Endothelial cell of umbilical vein (primary cell): ENCODE data around the gene MYO1B. TPM values are rescaled to one million over a fixed set of nuclear protein-coding genes. Genes with fewer than 3 reads are reported as not detected.
"Not testable (repeated sequence)": the region's sequence is repeated elsewhere in the genome, so short reads cannot be mapped to it uniquely, and the experiment has no call there.

Experiments
- BruUV-seq: library from RNA; stranded (reverse); fragments of 400-500 nt; replicated peaks from 2 replicates; lab custom pipeline; 2021; lab: Mats Ljungman, UMichigan
- CTCF ChIA-PET: fragments of 300-600, 350-600 bp; sonication (Branson Sonifier 250); formaldehyde crosslinking; loops from one replicate; lab custom pipeline; 2021; ENCODE audit warnings: antibody characterized with exemption, inconsistent platforms; lab: Charles Lee
- POLR2A ChIA-PET: fragments of 300-600, 350-600 bp; sonication (Branson Sonifier 250); formaldehyde crosslinking; loops from one replicate; lab custom pipeline; 2021; ENCODE audit warnings: antibody characterized with exemption, inconsistent platforms; lab: Charles Lee
- DNase-seq: peaks from one replicate; pipeline ENCODE4 v3.0.0-alpha.2; 2011; ENCODE audit warnings: low read depth, low spot score
- FAIRE-seq: peaks from 2 replicates; lab custom pipeline; 2011; peaks lifted over from hg19 to GRCh38; lab: Jason Lieb, UNC
- H2AFZ ChIP-seq: 2 replicates; pipeline ENCODE4 v1.6.0; 2012; ENCODE audit warnings: low read depth, low read length, control low read depth, inconsistent platforms
- H3K27ac ChIP-seq: 2 replicates; pipeline ENCODE4 v1.5.1; 2011; ENCODE audit warnings: low read depth, mild to moderate bottlenecking, control low read depth, low read length, moderate library complexity; ENCODE audit not compliant: insufficient read depth
- H3K27me3 ChIP-seq, 2 experiments: 2 replicates each; pipeline versions ENCODE4 v1.6.0 to v1.6.1; 2011; ENCODE audit warnings: low read length in 2 of 2, mixed read lengths in 1 of 2; ENCODE audit not compliant: control insufficient read depth in 2 of 2, insufficient read depth in 2 of 2
- H3K36me3 ChIP-seq, 2 experiments: 2 replicates in 1 of 2; 3 replicates in 1 of 2; pipeline ENCODE4 v1.5.1; 2011; ENCODE audit warnings: low read length in 2 of 2, mild to moderate bottlenecking in 1 of 2, moderate library complexity in 1 of 2; ENCODE audit not compliant: control insufficient read depth in 2 of 2, insufficient read depth in 2 of 2; ENCODE audit errors: extremely low read depth in 1 of 2
- H3K4me1 ChIP-seq: 3 replicates; pipeline ENCODE4 v1.5.1; 2011; ENCODE audit warnings: mild to moderate bottlenecking, low read length; ENCODE audit not compliant: control insufficient read depth, insufficient read depth; ENCODE audit errors: extremely low read depth
- H3K4me2 ChIP-seq: 2 replicates; pipeline ENCODE4 v1.6.1; 2011; ENCODE audit warnings: low read length, control low read depth, mixed read lengths; ENCODE audit not compliant: insufficient read depth
- H3K4me3 ChIP-seq, 3 experiments: fragments of 200-600 bp in 1 of 3; sonication (generic), shearing (Covaris generic) in 1 of 3; replicated peaks in 1 of 3; 2 replicates each; pipeline ENCODE4 v1.5.1; 2011 to 2016; ENCODE audit warnings: control low read depth in 3 of 3, low read length in 3 of 3, mild to moderate bottlenecking in 2 of 3, inconsistent platforms in 1 of 3, low read depth in 1 of 3, moderate library complexity in 1 of 3; ENCODE audit not compliant: insufficient read depth in 1 of 3
- H3K79me2 ChIP-seq: 2 replicates; pipeline ENCODE4 v1.6.0; 2012; ENCODE audit warnings: low read length, inconsistent platforms; ENCODE audit not compliant: control insufficient read depth, insufficient read depth
- H3K9ac ChIP-seq: replicated peaks from 2 replicates; pipeline ENCODE3; 2011; ENCODE audit warnings: low read length, control low read depth; ENCODE audit not compliant: insufficient read depth; ENCODE audit errors: extremely low read depth
- H3K9me1 ChIP-seq: replicated peaks from 3 replicates; pipeline ENCODE4 v1.6.0; 2011; ENCODE audit warnings: mild to moderate bottlenecking, low read length; ENCODE audit not compliant: control insufficient read depth, insufficient read depth; ENCODE audit errors: extremely low read depth
- H3K9me3 ChIP-seq: replicated peaks from 2 replicates; pipeline ENCODE4 v1.5.1; 2012; ENCODE audit warnings: low read length, inconsistent platforms; ENCODE audit not compliant: control insufficient read depth, insufficient read depth
- H4K20me1 ChIP-seq: replicated peaks from 2 replicates; pipeline ENCODE3; 2011; ENCODE audit warnings: mild to moderate bottlenecking, low read length; ENCODE audit not compliant: control insufficient read depth, insufficient read depth; ENCODE audit errors: extremely low read depth
- CTCF ChIP-seq, 2 donors: IDR thresholded peaks; 1 replicate in 1 of 2; 2 replicates in 1 of 2; pipeline ENCODE4 v1.5.1; 2011; ENCODE audit warnings: low read length in 2 of 2, mild to moderate bottlenecking in 2 of 2, moderate library complexity in 2 of 2, control low read depth in 1 of 2, inconsistent platforms in 1 of 2, low read depth in 1 of 2; ENCODE audit not compliant: insufficient read depth in 1 of 2; ENCODE audit errors: extremely low read depth in 1 of 2
- EZH2 ChIP-seq: IDR thresholded peaks from 2 replicates; pipeline ENCODE4 v1.6.1; 2012; ENCODE audit warnings: borderline replicate concordance, low read depth, mild to moderate bottlenecking, moderate library complexity, low read length, inconsistent platforms; ENCODE audit not compliant: severe bottlenecking
- FOS ChIP-seq: IDR thresholded peaks from 2 replicates; pipeline ENCODE4 v1.6.1; 2011; ENCODE audit warnings: mild to moderate bottlenecking, low read length, moderate library complexity, borderline replicate concordance; ENCODE audit not compliant: insufficient read depth
- GATA2 ChIP-seq: IDR thresholded peaks from 2 replicates; pipeline ENCODE4 v1.7.0; 2011; ENCODE audit warnings: low read depth, mild to moderate bottlenecking, moderate library complexity, mixed read lengths, low read length; ENCODE audit not compliant: insufficient read length, insufficient read depth
- JUN ChIP-seq: IDR thresholded peaks from 2 replicates; pipeline ENCODE4 v1.6.1; 2011; ENCODE audit warnings: borderline replicate concordance, low read depth; ENCODE audit not compliant: insufficient read length, insufficient read depth
- MYC ChIP-seq: IDR thresholded peaks from one replicate; pipeline ENCODE4 v1.6.1; 2011; ENCODE audit warnings: mild to moderate bottlenecking, low read depth, low read length
- POLR2A ChIP-seq: IDR thresholded peaks from 2 replicates; pipeline ENCODE4 v1.6.1; 2012; ENCODE audit warnings: low read depth, mild to moderate bottlenecking, control low read depth, low read length
- POLR2AphosphoS5 ChIP-seq: IDR thresholded peaks from 2 replicates; pipeline ENCODE4 v1.6.1; 2012; ENCODE audit warnings: low read depth, mild to moderate bottlenecking, control low read depth, low read length, moderate library complexity; ENCODE audit not compliant: insufficient read depth
- dilution Hi-C: fragments of 300-500 bp; cut with MboI; formaldehyde crosslinking; loops from one replicate; pipeline ENCODE4 v1.15.0; 2019; ENCODE audit warnings: low sequenced_read_pairs; ENCODE audit not compliant: extremely low pct_ligation_motif_present
- intact Hi-C: fragments of 100-400 bp; cut with micrococcal nuclease; formaldehyde crosslinking; loops from one replicate; pipeline ENCODE4 v1.10.0; 2022
- polyA plus RNA-seq, 4 experiments: library from polyadenylated mRNA; depleted of rRNA in 3 of 4; stranded (reverse) in 3 of 4; unstranded in 1 of 4; fragments of >200 nt; gene quantifications; 2 replicates each; pipeline versions ENCODE4 v1.2.1 to v1.2.3, GENCODE V29; 2011 to 2012; ENCODE audit warnings: missing spikeins in 1 of 4
- total RNA-seq: library from RNA; stranded (reverse); gene quantifications from 2 replicates; pipeline ENCODE4 v1.2.3, GENCODE V29; 2021
- TF ChIP-seq, protein P1 (sequence below): IDR thresholded peaks from 2 replicates; pipeline ENCODE4 v1.6.1; 2011; ENCODE audit not compliant: insufficient read depth, insufficient read length

The MYO1B gene
- total and polyA plus RNA-seq, 2 donors (not counting 3 experiments of a cell fraction or from before 2014, with no cell fraction given), result 8.7 to 51.1 TPM

DNA sequence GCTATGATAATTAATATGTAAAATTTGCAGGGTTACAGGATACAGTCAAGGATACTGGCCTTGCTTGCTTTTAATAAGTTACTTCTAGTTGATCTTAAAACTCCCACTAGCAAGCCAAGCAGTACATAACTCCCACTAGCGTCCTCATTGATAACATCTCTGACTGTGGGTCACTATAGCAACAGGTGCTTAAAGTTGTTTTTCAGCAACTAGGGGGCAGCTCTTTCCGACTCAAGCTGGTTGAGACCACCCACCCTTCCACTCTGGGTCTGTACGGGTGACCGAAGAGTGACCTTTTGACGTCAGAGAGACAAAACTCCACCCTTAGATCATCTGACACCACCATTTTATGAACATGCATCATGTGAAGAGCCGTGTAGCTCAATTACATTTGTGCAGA lies 208.6 kb downstream of the MYO1B start:
- Histone ChIP-seq H3K4me2 (no peak overlapping the region), H3K27ac (no peak overlapping the region), H3K9ac (no peak overlapping the region), H3K79me2 (no peaks in the 10 kb centered on the region), H3K9me1 (no peaks in the 10 kb centered on the region), H2AFZ (no peak overlapping the region), H3K9me3 (no peaks in the 10 kb centered on the region), H3K4me3 (no peak overlapping the region), H3K36me3 (no peaks in the 10 kb centered on the region), H4K20me1 (no peaks in the 10 kb centered on the region), H3K27me3 (peaks cover 0 to 3% of the 10 kb centered on the region in 2 experiments), H3K4me1 (no peaks in the 10 kb centered on the region)
- FAIRE-seq (no peak), DNase-seq (no peak)
- dilution Hi-C loops (no loop called here), intact Hi-C loops (no loop called here)
- BruUV-seq, result no TSS peak
- POLR2A ChIA-PET, result no interaction called here
- TF ChIP-seq JUN (no peak), CTCF (IDR thresholded peaks at IDR 0.05; ENCODE audit: extremely low read depth in 1 of 2, insufficient read depth in 1 of 2, low read depth in 1 of 2, low read length in 2 of 2) (no peak), POLR2AphosphoS5 (no peak), GATA2 (no peak), FOS (no peak), MYC (no peak), POLR2A (no peak), EZH2 (no peak)
- TF ChIP-seq, protein P1, sequence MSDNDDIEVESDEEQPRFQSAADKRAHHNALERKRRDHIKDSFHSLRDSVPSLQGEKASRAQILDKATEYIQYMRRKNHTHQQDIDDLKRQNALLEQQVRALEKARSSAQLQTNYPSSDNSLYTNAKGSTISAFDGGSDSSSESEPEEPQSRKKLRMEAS, result no peak
- CTCF ChIA-PET, result interaction anchor here (0.9 kb wide), 1 partner anchor 33 kb away, joined by 4 read pairs; no protein-coding TSS in a partner anchor

- H3K79me2 ChIP-seq, H3K4me1 ChIP-seq, H2AFZ ChIP-seq, DNase-seq, CTCF ChIA-PET, BruUV-seq, dilution Hi-C loops, H3K27me3 ChIP-seq, H3K36me3 ChIP-seq, H3K9ac ChIP-seq, FAIRE-seq, H4K20me1 ChIP-seq, H3K4me3 ChIP-seq, H3K9me1 ChIP-seq, POLR2A ChIA-PET, H3K27ac ChIP-seq, H3K4me2 ChIP-seq, H3K9me3 ChIP-seq, intact Hi-C loops: not testable (repeated sequence)
Measured at GRCh38 chr2:191456506-191456905, 211.3 kb downstream of the MYO1B start.
